ENCODE data around the gene PYDC1. TPM values are rescaled to one million over a fixed set of nuclear protein-coding genes. Genes with fewer than 3 reads are reported as not detected.

PYDC1 gene
- total and polyA plus RNA-seq, 2 donors (not counting 3 experiments of a cell fraction or from before 2014, with no cell fraction given): not detected

GRCh38 chr16:31184888-31185287 is 32.0 kb downstream of the PYDC1 start:
- Histone ChIP-seq H2AFZ (ENCODE audit: low read depth, low read length) (no peak overlapping the region), H3K9me3 (replicated peaks; ENCODE audit: control insufficient read depth, insufficient read depth, low read length) (no peaks in the 10 kb centered on the region), H3K4me1 (ENCODE audit: control insufficient read depth, extremely low read depth, insufficient read depth, low read length) (peaks cover 15% of the 10 kb centered on the region), H3K79me2 (ENCODE audit: control insufficient read depth, insufficient read depth, low read length) (peaks cover 93% of the 10 kb centered on the region), H3K27ac (ENCODE audit: insufficient read depth, low read depth, low read length) (no peak overlapping the region), H3K4me3 (replicated peaks in 1 of 3; ENCODE audit: insufficient read depth in 1 of 3, low read depth in 1 of 3, low read length in 3 of 3) (no peak overlapping the region), H4K20me1 (replicated peaks; ENCODE audit: control insufficient read depth, extremely low read depth, insufficient read depth, low read length) (peaks cover 24% of the 10 kb centered on the region), H3K36me3 (ENCODE audit: control insufficient read depth in 2 of 2, extremely low read depth in 1 of 2, insufficient read depth in 2 of 2, low read length in 2 of 2) (peaks cover 56 to 61% of the 10 kb centered on the region in 2 experiments), H3K9ac (replicated peaks; ENCODE audit: extremely low read depth, insufficient read depth, low read length) (no peak overlapping the region), H3K27me3 (ENCODE audit: control insufficient read depth in 2 of 2, insufficient read depth in 2 of 2, low read length in 2 of 2) (no peaks in the 10 kb centered on the region), H3K9me1 (replicated peaks; ENCODE audit: control insufficient read depth, extremely low read depth, insufficient read depth, low read length) (no peaks in the 10 kb centered on the region), H3K4me2 (ENCODE audit: insufficient read depth, low read length) (no peak overlapping the region)
- DNase-seq (ENCODE audit: low read depth, low spot score): no peak
- ChIA-PET CTCF (interaction anchor here (0.7 kb wide), 1 partner anchor 174 kb away, joined by 3 read pairs; no protein-coding TSS in a partner anchor), POLR2A (no interaction called here)
- BruUV-seq (replicated peaks): no TSS peak
- FAIRE-seq: no peak
- TF ChIP-seq EZH2 (IDR thresholded peaks at IDR 0.05; ENCODE audit: borderline replicate concordance, low read depth, low read length, severe bottlenecking) (no peak), CTCF (IDR thresholded peaks at IDR 0.05; ENCODE audit: extremely low read depth in 1 of 2, insufficient read depth in 1 of 2, low read depth in 1 of 2, low read length in 2 of 2) (no peak), MAX (IDR thresholded peaks at IDR 0.05; ENCODE audit: insufficient read depth, insufficient read length) (no peak), POLR2AphosphoS5 (IDR thresholded peaks at IDR 0.05; ENCODE audit: insufficient read depth, low read depth, low read length) (no peak), GATA2 (IDR thresholded peaks at IDR 0.05; ENCODE audit: insufficient read depth, insufficient read length, low read depth, low read length) (no peak), FOS (IDR thresholded peaks at IDR 0.05; ENCODE audit: borderline replicate concordance, insufficient read depth, low read length) (no peak), POLR2A (IDR thresholded peaks at IDR 0.05; ENCODE audit: low read depth, low read length) (no peak), MYC (IDR thresholded peaks at IDR 0.05; ENCODE audit: low read depth, low read length) (no peak), JUN (IDR thresholded peaks at IDR 0.05; ENCODE audit: borderline replicate concordance, insufficient read depth, insufficient read length, low read depth) (no peak)
- dilution Hi-C loops (cut with MboI; ENCODE audit: extremely low pct_ligation_motif_present, low sequenced_read_pairs): no loop called here
- intact Hi-C loops (cut with micrococcal nuclease): loop anchor here (5.0 kb wide), 1 partner anchor 272 kb away; the partner anchor contains the start of gene ARMC5
